ENCODE results near the gene ZNF518B.

DNA sequence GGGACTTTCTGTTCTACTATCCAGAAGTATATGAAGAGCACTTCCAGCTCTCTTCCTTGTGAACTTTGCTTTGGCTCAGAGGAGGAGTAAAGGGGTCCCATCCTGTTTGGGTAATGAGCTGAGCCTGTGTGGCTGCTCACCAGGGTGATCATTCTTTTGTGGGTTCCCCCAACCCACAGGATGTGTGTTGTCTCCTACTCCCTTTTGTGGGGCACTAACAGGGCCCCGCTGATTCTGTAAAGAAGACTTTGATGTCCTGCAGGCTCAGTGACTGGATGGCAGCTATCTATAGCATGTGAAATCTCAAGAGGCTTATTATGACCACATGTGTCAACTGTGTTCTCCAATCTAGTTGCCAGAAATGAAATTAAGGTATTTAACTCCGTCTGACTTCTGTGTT, 40.8 kb downstream of the ZNF518B start:
- TF ChIP-seq EZH2 (IDR thresholded peaks at IDR 0.05; ENCODE audit: borderline replicate concordance, low read depth, low read length, severe bottlenecking) (no peak), POLR2A (IDR thresholded peaks at IDR 0.05; ENCODE audit: low read depth, low read length) (no peak), POLR2AphosphoS5 (IDR thresholded peaks at IDR 0.05; ENCODE audit: insufficient read depth, low read depth, low read length) (no peak), FOS (IDR thresholded peaks at IDR 0.05; ENCODE audit: borderline replicate concordance, insufficient read depth, low read length) (no peak), JUN (IDR thresholded peaks at IDR 0.05; ENCODE audit: borderline replicate concordance, insufficient read depth, insufficient read length, low read depth) (no peak), MYC (IDR thresholded peaks at IDR 0.05; ENCODE audit: low read depth, low read length) (no peak)
- TF ChIP-seq, protein P1, sequence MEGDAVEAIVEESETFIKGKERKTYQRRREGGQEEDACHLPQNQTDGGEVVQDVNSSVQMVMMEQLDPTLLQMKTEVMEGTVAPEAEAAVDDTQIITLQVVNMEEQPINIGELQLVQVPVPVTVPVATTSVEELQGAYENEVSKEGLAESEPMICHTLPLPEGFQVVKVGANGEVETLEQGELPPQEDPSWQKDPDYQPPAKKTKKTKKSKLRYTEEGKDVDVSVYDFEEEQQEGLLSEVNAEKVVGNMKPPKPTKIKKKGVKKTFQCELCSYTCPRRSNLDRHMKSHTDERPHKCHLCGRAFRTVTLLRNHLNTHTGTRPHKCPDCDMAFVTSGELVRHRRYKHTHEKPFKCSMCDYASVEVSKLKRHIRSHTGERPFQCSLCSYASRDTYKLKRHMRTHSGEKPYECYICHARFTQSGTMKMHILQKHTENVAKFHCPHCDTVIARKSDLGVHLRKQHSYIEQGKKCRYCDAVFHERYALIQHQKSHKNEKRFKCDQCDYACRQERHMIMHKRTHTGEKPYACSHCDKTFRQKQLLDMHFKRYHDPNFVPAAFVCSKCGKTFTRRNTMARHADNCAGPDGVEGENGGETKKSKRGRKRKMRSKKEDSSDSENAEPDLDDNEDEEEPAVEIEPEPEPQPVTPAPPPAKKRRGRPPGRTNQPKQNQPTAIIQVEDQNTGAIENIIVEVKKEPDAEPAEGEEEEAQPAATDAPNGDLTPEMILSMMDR (IDR thresholded peaks at IDR 0.05; ENCODE audit: extremely low read depth in 1 of 2, insufficient read depth in 1 of 2, low read depth in 1 of 2, low read length in 2 of 2) = no peak
- TF ChIP-seq, protein P2, sequence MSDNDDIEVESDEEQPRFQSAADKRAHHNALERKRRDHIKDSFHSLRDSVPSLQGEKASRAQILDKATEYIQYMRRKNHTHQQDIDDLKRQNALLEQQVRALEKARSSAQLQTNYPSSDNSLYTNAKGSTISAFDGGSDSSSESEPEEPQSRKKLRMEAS (IDR thresholded peaks at IDR 0.05; ENCODE audit: insufficient read depth, insufficient read length) = no peak

Measured in endothelial cell of umbilical vein (primary cell).